ENCODE measurements around the gene SLC24A3. TPM values are rescaled to one million over a fixed set of nuclear protein-coding genes. Genes with fewer than 3 reads are reported as not detected.
A peak's percentile ranks its signal among the peaks of the same experiment; 100 is the strongest.

The SLC24A3 gene
- total RNA-seq, 3 donors from 2014 or later: 4.3 to 34.9 (median 5.7) TPM

- DNase-seq (no peak), ATAC-seq (peak; percentile 67)
- H3K4me3 ChIP-seq: no peak overlapping the region
- TF ChIP-seq, protein P1, sequence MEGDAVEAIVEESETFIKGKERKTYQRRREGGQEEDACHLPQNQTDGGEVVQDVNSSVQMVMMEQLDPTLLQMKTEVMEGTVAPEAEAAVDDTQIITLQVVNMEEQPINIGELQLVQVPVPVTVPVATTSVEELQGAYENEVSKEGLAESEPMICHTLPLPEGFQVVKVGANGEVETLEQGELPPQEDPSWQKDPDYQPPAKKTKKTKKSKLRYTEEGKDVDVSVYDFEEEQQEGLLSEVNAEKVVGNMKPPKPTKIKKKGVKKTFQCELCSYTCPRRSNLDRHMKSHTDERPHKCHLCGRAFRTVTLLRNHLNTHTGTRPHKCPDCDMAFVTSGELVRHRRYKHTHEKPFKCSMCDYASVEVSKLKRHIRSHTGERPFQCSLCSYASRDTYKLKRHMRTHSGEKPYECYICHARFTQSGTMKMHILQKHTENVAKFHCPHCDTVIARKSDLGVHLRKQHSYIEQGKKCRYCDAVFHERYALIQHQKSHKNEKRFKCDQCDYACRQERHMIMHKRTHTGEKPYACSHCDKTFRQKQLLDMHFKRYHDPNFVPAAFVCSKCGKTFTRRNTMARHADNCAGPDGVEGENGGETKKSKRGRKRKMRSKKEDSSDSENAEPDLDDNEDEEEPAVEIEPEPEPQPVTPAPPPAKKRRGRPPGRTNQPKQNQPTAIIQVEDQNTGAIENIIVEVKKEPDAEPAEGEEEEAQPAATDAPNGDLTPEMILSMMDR (IDR thresholded peaks at IDR 0.05): no peak
- H3K9me3 ChIP-seq: no peaks in the 10 kb centered on the region
- intact Hi-C loops (cut with DNase I, micrococcal nuclease): no loop called here
- no peaks in the 10 kb centered on the region for H3K36me3 ChIP-seq (ENCODE audit: low read depth)
- H3K4me1 ChIP-seq (ENCODE audit: low read depth): no peaks in the 10 kb centered on the region
Observed at GRCh38 chr20:19265646-19266374, 53.4 kb downstream of the SLC24A3 start.

DNA sequence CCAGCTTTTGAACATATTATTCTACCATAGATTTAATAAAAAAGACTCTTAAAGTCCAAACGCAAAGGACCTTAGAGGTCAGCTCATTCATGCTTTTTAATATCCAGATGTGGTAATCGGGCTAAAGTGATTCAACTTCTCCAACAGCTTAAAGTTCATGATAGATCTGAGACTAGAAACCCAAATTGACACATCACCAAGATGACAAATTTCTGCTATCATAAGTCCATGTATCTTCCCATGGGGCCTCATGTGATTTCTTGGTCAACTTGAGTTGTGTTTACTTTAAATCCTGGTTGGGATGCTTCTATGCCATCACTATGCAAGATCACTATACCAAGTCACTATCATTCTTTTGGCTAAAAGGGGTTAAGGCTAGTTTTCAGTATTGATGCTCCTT lies 56.0 kb downstream of the SLC24A3 start:
- TF ChIP-seq, protein P1 (IDR thresholded peaks at IDR 0.05): no peak
- Histone ChIP-seq H3K9me3 (no peaks in the 10 kb centered on the region), H3K4me1 (ENCODE audit: low read depth) (no peaks in the 10 kb centered on the region), H3K4me3 (no peak overlapping the region), H3K36me3 (ENCODE audit: low read depth) (no peaks in the 10 kb centered on the region)
- ATAC-seq (no peak), DNase-seq (no peak)
- intact Hi-C loops (cut with DNase I, micrococcal nuclease): no loop called here

GRCh38 chr20:19269737-19270340 lies 57.4 kb downstream of the SLC24A3 start:
- DNase-seq (no peak), ATAC-seq (no peak)
- H3K36me3 ChIP-seq (ENCODE audit: low read depth): no peaks in the 10 kb centered on the region
- no peaks in the 10 kb centered on the region for H3K9me3 ChIP-seq
- no peak overlapping the region for H3K4me3 ChIP-seq
- peaks cover 4% of the 10 kb centered on the region for H3K4me1 ChIP-seq (ENCODE audit: low read depth)
- intact Hi-C loops (cut with DNase I, micrococcal nuclease): no loop called here
- TF ChIP-seq, protein P1 (IDR thresholded peaks at IDR 0.05): no peak

GRCh38 chr20:19271879-19272651 lies 59.6 kb downstream of the SLC24A3 start:
- no peak overlapping the region for H3K4me3 ChIP-seq
- intact Hi-C loops (cut with DNase I, micrococcal nuclease): no loop called here
- TF ChIP-seq, protein P1 (IDR thresholded peaks at IDR 0.05): no peak
- no peaks in the 10 kb centered on the region for H3K9me3 ChIP-seq
- ATAC-seq (no peak), DNase-seq (no peak)
- H3K4me1 ChIP-seq (ENCODE audit: low read depth): peaks cover 19% of the 10 kb centered on the region
- H3K36me3 ChIP-seq (ENCODE audit: low read depth): no peaks in the 10 kb centered on the region

DNA sequence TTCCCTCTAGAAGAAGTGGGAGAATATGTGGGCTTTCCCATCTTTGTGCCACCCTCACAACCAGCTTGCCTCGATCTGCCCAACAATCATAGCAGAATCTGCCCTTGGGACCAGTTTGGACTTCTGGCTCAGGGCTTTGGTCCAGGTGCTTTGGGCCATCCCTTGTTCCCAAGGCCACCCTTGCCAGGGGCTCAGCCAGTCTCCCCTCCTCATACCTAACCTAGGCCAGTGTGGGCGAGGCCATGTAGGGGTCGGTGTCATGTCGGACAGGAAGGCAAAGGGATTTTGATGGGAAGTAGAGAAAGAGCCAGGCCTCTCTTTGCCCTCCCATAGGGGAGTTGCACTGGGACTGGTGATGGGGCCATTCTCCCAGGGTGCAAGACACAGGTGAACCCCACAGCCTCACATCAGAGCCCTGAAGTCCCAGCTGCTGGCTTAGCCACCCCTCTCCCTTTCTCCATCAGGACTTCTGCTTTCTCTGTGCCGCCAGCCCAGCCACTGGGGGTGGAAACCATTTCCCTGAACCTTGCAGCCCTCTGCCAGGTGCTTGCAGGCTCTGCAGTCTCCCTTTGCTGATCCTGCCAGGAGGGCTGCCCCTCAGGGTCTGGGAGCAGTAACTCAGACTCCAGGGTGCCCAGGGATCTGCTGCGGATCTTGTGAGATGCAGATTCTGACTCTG lies 60.7 kb downstream of the SLC24A3 start:
- ATAC-seq: no peak
- TF ChIP-seq, protein P1 (IDR thresholded peaks at IDR 0.05): no peak
- Histone ChIP-seq H3K4me1 (ENCODE audit: low read depth) (peaks cover 19% of the 10 kb centered on the region), H3K9me3 (no peaks in the 10 kb centered on the region), H3K4me3 (no peak overlapping the region), H3K36me3 (ENCODE audit: low read depth) (no peaks in the 10 kb centered on the region)
- DNase-seq: no peak
- intact Hi-C loops (cut with DNase I, micrococcal nuclease): no loop called here
